ENCODE results near the gene TLX1.

The TLX1 gene

GRCh38 chr10:101112799-101113594 lies 18.1 kb upstream of the TLX1 start:
- H3K27ac ChIP-seq (ENCODE audit: low read depth, low read length): no peak overlapping the region
- no peaks in the 10 kb centered on the region for H3K4me1 ChIP-seq (ENCODE audit: control insufficient read depth, insufficient read depth, low read length)
- no peaks in the 10 kb centered on the region for H3K9me3 ChIP-seq (ENCODE audit: control insufficient read depth, insufficient read depth, low read length)
- no peak overlapping the region for H3K9ac ChIP-seq (ENCODE audit: low read depth, low read length)
- no peaks in the 10 kb centered on the region for H3K36me3 ChIP-seq (ENCODE audit: control insufficient read depth, insufficient read depth, low read length)
- H3K27me3 ChIP-seq (ENCODE audit: control insufficient read depth, insufficient read depth, low read length): peaks cover 34% of the 10 kb centered on the region
- H3K4me3 ChIP-seq (ENCODE audit: low read depth, low read length): no peak overlapping the region

- no peaks in the 10 kb centered on the region for H3K9me3 ChIP-seq (ENCODE audit: control insufficient read depth, insufficient read depth, low read length)
- no peaks in the 10 kb centered on the region for H3K36me3 ChIP-seq (ENCODE audit: control insufficient read depth, insufficient read depth, low read length)
- H3K27me3 ChIP-seq (ENCODE audit: control insufficient read depth, insufficient read depth, low read length): peaks cover 44% of the 10 kb centered on the region
- H3K27ac ChIP-seq (ENCODE audit: low read depth, low read length): no peak overlapping the region
- no peak overlapping the region for H3K4me3 ChIP-seq (ENCODE audit: low read depth, low read length)
- no peak overlapping the region for H3K9ac ChIP-seq (ENCODE audit: low read depth, low read length)
- H3K4me1 ChIP-seq (ENCODE audit: control insufficient read depth, insufficient read depth, low read length): no peaks in the 10 kb centered on the region
These were observed 17.2 kb upstream of the TLX1 start for GRCh38 chr10:101113890-101114403.

GRCh38 chr10:101114646-101115045 lies 16.5 kb upstream of the TLX1 start:
- no peak overlapping the region for H3K9ac ChIP-seq (ENCODE audit: low read depth, low read length)
- H3K9me3 ChIP-seq (ENCODE audit: control insufficient read depth, insufficient read depth, low read length): no peaks in the 10 kb centered on the region

GRCh38 chr10:101116754-101117153 lies 14.3 kb upstream of the TLX1 start:
- peaks cover 72% of the 10 kb centered on the region for H3K27me3 ChIP-seq (ENCODE audit: control insufficient read depth, insufficient read depth, low read length)
- no peak overlapping the region for H3K9ac ChIP-seq (ENCODE audit: low read depth, low read length)
- no peak overlapping the region for H3K4me3 ChIP-seq (ENCODE audit: low read depth, low read length)
- H3K27ac ChIP-seq (ENCODE audit: low read depth, low read length): no peak overlapping the region
- H3K36me3 ChIP-seq (ENCODE audit: control insufficient read depth, insufficient read depth, low read length): no peaks in the 10 kb centered on the region
- H3K9me3 ChIP-seq (ENCODE audit: control insufficient read depth, insufficient read depth, low read length): no peaks in the 10 kb centered on the region
- H3K4me1 ChIP-seq (ENCODE audit: control insufficient read depth, insufficient read depth, low read length): 0 out of 2 replicates have a peak, but pooled peaks cover 7% of the 10 kb centered on the region

More at GRCh38 chr10:101114646-101115045, 16.5 kb upstream of the TLX1 start:
- Histone ChIP-seq H3K4me3 (ENCODE audit: low read depth, low read length) (no peak overlapping the region), H3K27me3 (ENCODE audit: control insufficient read depth, insufficient read depth, low read length) (peaks cover 51% of the 10 kb centered on the region), H3K27ac (ENCODE audit: low read depth, low read length) (no peak overlapping the region), H3K36me3 (ENCODE audit: control insufficient read depth, insufficient read depth, low read length) (no peaks in the 10 kb centered on the region), H3K4me1 (ENCODE audit: control insufficient read depth, insufficient read depth, low read length) (no peaks in the 10 kb centered on the region)

GRCh38 chr10:101118031-101118430 lies 13.1 kb upstream of the TLX1 start:
- H3K9ac ChIP-seq (ENCODE audit: low read depth, low read length): no peak overlapping the region
- 0 out of 2 replicates have a peak, but pooled peaks cover 7% of the 10 kb centered on the region for H3K4me1 ChIP-seq (ENCODE audit: control insufficient read depth, insufficient read depth, low read length)
- H3K9me3 ChIP-seq (ENCODE audit: control insufficient read depth, insufficient read depth, low read length): no peaks in the 10 kb centered on the region
- H3K27ac ChIP-seq (ENCODE audit: low read depth, low read length): no peak overlapping the region
- H3K27me3 ChIP-seq (ENCODE audit: control insufficient read depth, insufficient read depth, low read length): peaks cover 84% of the 10 kb centered on the region
- H3K4me3 ChIP-seq (ENCODE audit: low read depth, low read length): no peak overlapping the region
- no peaks in the 10 kb centered on the region for H3K36me3 ChIP-seq (ENCODE audit: control insufficient read depth, insufficient read depth, low read length)

- peaks cover 96% of the 10 kb centered on the region for H3K27me3 ChIP-seq (ENCODE audit: control insufficient read depth, insufficient read depth, low read length)
- 0 out of 2 replicates have a peak overlapping the region, but pooled peaks have one; percentile 55 for H3K4me3 ChIP-seq (ENCODE audit: low read depth, low read length)
- H3K9ac ChIP-seq (ENCODE audit: low read depth, low read length): no peak overlapping the region
- 0 out of 2 replicates have a peak, but pooled peaks cover 7% of the 10 kb centered on the region for H3K4me1 ChIP-seq (ENCODE audit: control insufficient read depth, insufficient read depth, low read length)
- no peaks in the 10 kb centered on the region for H3K36me3 ChIP-seq (ENCODE audit: control insufficient read depth, insufficient read depth, low read length)
- H3K9me3 ChIP-seq (ENCODE audit: control insufficient read depth, insufficient read depth, low read length): no peaks in the 10 kb centered on the region
- no peak overlapping the region for H3K27ac ChIP-seq (ENCODE audit: low read depth, low read length)
These were observed 10.6 kb upstream of the TLX1 start for GRCh38 chr10:101120520-101120883.

GRCh38 chr10:101120884-101121653 lies 10.0 kb upstream of the TLX1 start:
- H3K27ac ChIP-seq (ENCODE audit: low read depth, low read length): no peak overlapping the region
- no peaks in the 10 kb centered on the region for H3K36me3 ChIP-seq (ENCODE audit: control insufficient read depth, insufficient read depth, low read length)
- no peaks in the 10 kb centered on the region for H3K9me3 ChIP-seq (ENCODE audit: control insufficient read depth, insufficient read depth, low read length)
- H3K27me3 ChIP-seq (ENCODE audit: control insufficient read depth, insufficient read depth, low read length): peaks cover 99% of the 10 kb centered on the region
- no peak overlapping the region for H3K9ac ChIP-seq (ENCODE audit: low read depth, low read length)
- 0 out of 2 replicates have a peak, but pooled peaks cover 7% of the 10 kb centered on the region for H3K4me1 ChIP-seq (ENCODE audit: control insufficient read depth, insufficient read depth, low read length)
- peak overlapping the region; percentile 55 for H3K4me3 ChIP-seq (ENCODE audit: low read depth, low read length)

GRCh38 chr10:101121654-101122031 lies 9.5 kb upstream of the TLX1 start:
- H3K9me3 ChIP-seq (ENCODE audit: control insufficient read depth, insufficient read depth, low read length): no peaks in the 10 kb centered on the region
- no peak overlapping the region for H3K27ac ChIP-seq (ENCODE audit: low read depth, low read length)
- H3K9ac ChIP-seq (ENCODE audit: low read depth, low read length): no peak overlapping the region
- H3K36me3 ChIP-seq (ENCODE audit: control insufficient read depth, insufficient read depth, low read length): no peaks in the 10 kb centered on the region
- peaks cover 99% of the 10 kb centered on the region for H3K27me3 ChIP-seq (ENCODE audit: control insufficient read depth, insufficient read depth, low read length)
- 0 out of 2 replicates have a peak, but pooled peaks cover 8% of the 10 kb centered on the region for H3K4me1 ChIP-seq (ENCODE audit: control insufficient read depth, insufficient read depth, low read length)
- H3K4me3 ChIP-seq (ENCODE audit: low read depth, low read length): peak overlapping the region; percentile 55; the same call in 1 of the 2 replicates

- no peak overlapping the region for H3K4me3 ChIP-seq (ENCODE audit: low read depth, low read length)
- no peaks in the 10 kb centered on the region for H3K36me3 ChIP-seq (ENCODE audit: control insufficient read depth, insufficient read depth, low read length)
- no peak overlapping the region for H3K9ac ChIP-seq (ENCODE audit: low read depth, low read length)
- H3K4me1 ChIP-seq (ENCODE audit: control insufficient read depth, insufficient read depth, low read length): 0 out of 2 replicates have a peak, but pooled peaks cover 11% of the 10 kb centered on the region
- H3K27me3 ChIP-seq (ENCODE audit: control insufficient read depth, insufficient read depth, low read length): peaks cover 100% of the 10 kb centered on the region
- H3K9me3 ChIP-seq (ENCODE audit: control insufficient read depth, insufficient read depth, low read length): no peaks in the 10 kb centered on the region
- H3K27ac ChIP-seq (ENCODE audit: low read depth, low read length): no peak overlapping the region
These were observed 8.6 kb upstream of the TLX1 start for GRCh38 chr10:101122270-101123084.

- H3K27me3 ChIP-seq (ENCODE audit: control insufficient read depth, insufficient read depth, low read length): peaks cover 100% of the 10 kb centered on the region
- no peaks in the 10 kb centered on the region for H3K9me3 ChIP-seq (ENCODE audit: control insufficient read depth, insufficient read depth, low read length)
- 0 out of 2 replicates have a peak, but pooled peaks cover 11% of the 10 kb centered on the region for H3K4me1 ChIP-seq (ENCODE audit: control insufficient read depth, insufficient read depth, low read length)
- peak overlapping the region; percentile 33; the same call in 1 of the 2 replicates for H3K4me3 ChIP-seq (ENCODE audit: low read depth, low read length)
- no peak overlapping the region for H3K27ac ChIP-seq (ENCODE audit: low read depth, low read length)
- H3K9ac ChIP-seq (ENCODE audit: low read depth, low read length): no peak overlapping the region
- no peaks in the 10 kb centered on the region for H3K36me3 ChIP-seq (ENCODE audit: control insufficient read depth, insufficient read depth, low read length)
These were observed 7.8 kb upstream of the TLX1 start for GRCh38 chr10:101123085-101123814.
